GM06990 (cell line): Measurements from ENCODE around the gene FHIT.

Experiments
- DNase-seq: peaks from one replicate; pipeline ENCODE4 v3.0.0-alpha.2; 2011; ENCODE audit not compliant: insufficient read length; ENCODE audit errors: extremely low read depth
- H3K27me3 ChIP-seq: replicated peaks from 2 replicates; pipeline ENCODE4 v1.6.0; 2011; ENCODE audit warnings: low read length; ENCODE audit not compliant: control insufficient read depth, insufficient read depth
- H3K36me3 ChIP-seq: 2 replicates; pipeline ENCODE4 v1.5.1; 2011; ENCODE audit warnings: low read length; ENCODE audit not compliant: control insufficient read depth, insufficient read depth
- H3K4me3 ChIP-seq: replicated peaks from 2 replicates; pipeline ENCODE4 v1.5.1; 2011; ENCODE audit warnings: low read depth, mild to moderate bottlenecking, control low read depth, low read length
- CTCF ChIP-seq: IDR thresholded peaks from 2 replicates; pipeline ENCODE4 v1.5.1; 2011; ENCODE audit warnings: low read length, control low read depth, mild to moderate bottlenecking, inconsistent platforms; ENCODE audit not compliant: insufficient read depth, poor library complexity, severe bottlenecking

Gene FHIT

GRCh38 chr3:60413551-60413950, 837.7 kb downstream of the FHIT start:
- TF ChIP-seq CTCF, result no peak

GRCh38 chr3:60403866-60404265, 847.4 kb downstream of the FHIT start:
- Histone ChIP-seq H3K4me3 (no peak overlapping the region), H3K27me3 (no peaks in the 10 kb centered on the region), H3K36me3 (no peaks in the 10 kb centered on the region)
- DNase-seq, result no peak
- TF ChIP-seq CTCF, result no peak

More at GRCh38 chr3:60413551-60413950, 837.7 kb downstream of the FHIT start:
- Histone ChIP-seq H3K36me3 (no peaks in the 10 kb centered on the region), H3K27me3 (no peaks in the 10 kb centered on the region), H3K4me3 (no peak overlapping the region)
- DNase-seq, result no peak

- Histone ChIP-seq H3K27me3 (no peaks in the 10 kb centered on the region), H3K4me3 (no peak overlapping the region), H3K36me3 (no peaks in the 10 kb centered on the region)
- no peak for TF ChIP-seq CTCF
- DNase-seq, result no peak
Measured at GRCh38 chr3:60402931-60403330, 848.3 kb downstream of the FHIT start.

GRCh38 chr3:60399861-60400845, 851.1 kb downstream of the FHIT start:
- Histone ChIP-seq H3K4me3 (no peak overlapping the region), H3K36me3 (no peaks in the 10 kb centered on the region), H3K27me3 (no peaks in the 10 kb centered on the region)
- TF ChIP-seq CTCF, result no peak
- no peak for DNase-seq

GRCh38 chr3:60399292-60399691, 852.0 kb downstream of the FHIT start:
- Histone ChIP-seq H3K27me3 (no peaks in the 10 kb centered on the region), H3K4me3 (no peak overlapping the region), H3K36me3 (no peaks in the 10 kb centered on the region)
- DNase-seq, result no peak
- no peak for TF ChIP-seq CTCF
